GM19395 (cell line): Measurements from ENCODE around the gene PARD3.

Experiments used
- ATAC-seq: cut with Tn5 transposase; IDR thresholded peaks from one replicate; pipeline ENCODE4 v1.9.1; 2021; ENCODE audit warnings: mild to moderate bottlenecking, moderate library complexity; ENCODE audit not compliant: unreplicated experiment

The PARD3 gene

GRCh38 chr10:34551295-34551694 lies 263.8 kb downstream of the PARD3 start:
- ATAC-seq, result no peak

DNA sequence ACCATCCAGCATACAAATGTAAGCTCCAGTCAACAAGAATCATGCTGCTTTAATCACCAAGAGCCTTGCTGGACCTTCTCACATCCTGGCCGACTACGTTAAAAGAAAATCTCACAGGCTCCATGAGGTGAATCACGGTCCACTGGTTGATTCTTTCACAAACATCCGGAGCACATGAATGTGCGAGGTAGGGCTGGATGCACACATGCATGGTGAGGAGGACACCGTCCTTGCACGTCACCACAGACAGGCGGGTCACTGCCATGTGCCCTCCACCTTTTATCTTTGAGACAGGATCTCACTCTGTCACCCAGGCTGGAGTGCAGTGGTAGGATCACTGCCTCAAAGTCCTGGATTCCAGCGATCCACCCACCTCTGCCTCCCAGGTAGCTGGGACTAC lies 265.1 kb downstream of the PARD3 start:
- ATAC-seq, result no peak

- no peak for ATAC-seq
Observed at GRCh38 chr10:34549001-34549400, 266.1 kb downstream of the PARD3 start.

- ATAC-seq, result no peak
Observed at GRCh38 chr10:34548466-34548865, 266.6 kb downstream of the PARD3 start.

DNA sequence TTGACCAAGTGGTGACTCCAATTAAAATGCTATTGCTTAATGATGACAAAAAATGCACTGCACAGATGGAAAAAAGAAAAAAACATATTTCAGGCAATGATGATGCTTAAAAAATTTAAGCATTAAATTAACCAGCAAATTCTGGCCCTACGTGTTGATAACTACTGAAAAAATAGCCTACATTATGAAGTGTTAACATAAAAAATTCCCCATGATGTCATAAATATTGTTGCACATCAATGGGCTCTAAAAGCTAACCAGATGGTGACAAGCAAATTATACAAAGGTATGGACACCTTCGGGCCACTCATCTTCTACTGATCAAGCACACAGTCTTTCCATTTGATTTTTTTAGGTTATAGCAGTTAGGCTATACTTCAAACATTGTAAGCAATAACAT lies 267.4 kb downstream of the PARD3 start:
- no peak for ATAC-seq

DNA sequence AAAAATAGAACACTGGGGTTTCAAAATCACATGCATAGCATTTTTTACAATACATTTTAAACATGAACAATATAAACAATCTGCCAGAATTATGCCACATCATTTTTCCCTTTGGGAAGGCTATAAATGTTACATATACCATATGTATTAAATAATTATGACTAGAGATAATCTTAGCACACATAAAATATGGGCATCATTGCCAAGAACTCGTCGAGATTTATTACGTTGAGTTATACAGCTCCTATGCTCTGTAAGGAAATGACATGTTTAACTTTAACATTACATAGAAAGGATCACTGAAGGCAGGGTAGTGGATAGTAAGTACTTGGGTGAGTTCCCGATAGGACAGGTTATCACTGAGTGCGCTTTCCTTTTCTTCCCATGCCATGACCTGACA lies 267.8 kb downstream of the PARD3 start:
- ATAC-seq, result no peak

- no peak for ATAC-seq
Observed at GRCh38 chr10:34544400-34544799, 270.7 kb downstream of the PARD3 start.

GRCh38 chr10:34543716-34544115 lies 271.4 kb downstream of the PARD3 start:
- ATAC-seq, result no peak

DNA sequence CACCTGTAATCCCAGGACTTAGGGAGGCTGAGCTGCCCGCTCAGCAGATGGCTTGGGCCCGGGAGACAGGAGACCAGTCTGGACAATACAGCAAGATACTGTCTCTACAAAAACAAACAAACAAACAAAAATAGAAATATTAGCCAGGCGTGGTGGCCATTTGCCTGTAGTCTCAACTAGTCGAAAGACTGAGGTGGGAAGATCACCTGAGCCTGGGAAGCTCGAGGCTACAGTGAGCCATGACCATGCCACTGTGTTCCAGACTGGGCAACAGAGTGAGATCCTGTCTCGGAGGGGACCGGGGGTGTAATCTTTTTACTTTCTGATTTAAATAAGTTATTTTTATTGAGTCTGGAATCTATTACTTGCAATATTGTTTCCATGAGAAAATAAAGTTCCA lies 274.6 kb downstream of the PARD3 start:
- ATAC-seq, result no peak

GRCh38 chr10:34539533-34540315 lies 275.4 kb downstream of the PARD3 start:
- ATAC-seq, result peak; percentile 49

DNA sequence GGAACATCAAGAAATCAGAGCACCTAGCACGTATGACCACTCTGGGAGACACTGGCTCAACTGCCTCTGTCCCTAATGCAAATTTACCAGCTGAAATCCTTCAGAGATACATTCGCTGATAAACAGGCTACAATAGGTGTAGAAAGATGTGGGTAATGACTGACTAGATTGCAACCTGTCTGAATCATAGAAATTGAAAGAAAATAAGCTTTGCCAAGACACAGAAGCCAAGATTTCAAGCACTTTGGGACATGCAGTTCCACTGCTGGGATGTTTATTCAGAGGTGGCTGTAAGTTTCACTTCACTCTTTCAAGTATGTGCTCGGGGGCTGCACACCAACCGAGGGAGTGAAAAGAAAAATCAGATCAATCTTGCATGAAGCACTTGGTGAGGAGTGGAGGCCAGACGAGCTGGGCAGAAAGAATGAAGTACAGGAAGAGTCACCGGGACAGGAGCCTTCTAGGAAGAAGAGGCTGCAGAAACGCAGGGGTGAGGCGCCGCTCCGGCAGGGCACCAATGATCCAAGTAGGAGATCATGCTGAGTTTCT lies 276.7 kb downstream of the PARD3 start:
- ATAC-seq, result peak; percentile 52

DNA sequence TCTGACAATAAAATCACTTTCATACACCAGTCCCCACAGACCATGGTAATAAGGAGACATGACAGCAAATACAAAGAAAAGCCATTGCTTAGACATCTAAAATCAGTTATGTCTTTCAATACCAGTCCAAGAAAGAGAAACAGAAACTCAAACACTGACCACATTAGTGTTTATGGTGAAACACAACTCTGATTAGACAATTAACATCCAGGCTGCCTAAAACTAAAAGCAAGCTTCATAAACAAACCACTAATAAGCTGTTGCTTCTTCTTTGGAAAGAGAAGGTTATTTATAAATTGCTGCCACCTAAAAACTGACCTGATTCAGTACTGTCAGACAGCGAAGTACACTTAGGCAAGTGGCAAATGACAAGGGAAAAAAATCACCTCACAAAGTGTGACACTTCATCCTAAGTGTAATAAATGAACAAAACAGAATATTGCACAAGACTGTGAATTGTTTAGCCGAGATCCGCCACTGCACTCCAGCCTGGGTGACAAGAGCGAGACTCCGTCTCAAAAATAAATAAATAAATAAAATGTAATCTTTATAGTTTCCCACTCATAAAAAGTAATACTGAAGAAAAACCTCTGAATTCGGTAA lies 277.4 kb downstream of the PARD3 start:
- peak; percentile 80 for ATAC-seq

DNA sequence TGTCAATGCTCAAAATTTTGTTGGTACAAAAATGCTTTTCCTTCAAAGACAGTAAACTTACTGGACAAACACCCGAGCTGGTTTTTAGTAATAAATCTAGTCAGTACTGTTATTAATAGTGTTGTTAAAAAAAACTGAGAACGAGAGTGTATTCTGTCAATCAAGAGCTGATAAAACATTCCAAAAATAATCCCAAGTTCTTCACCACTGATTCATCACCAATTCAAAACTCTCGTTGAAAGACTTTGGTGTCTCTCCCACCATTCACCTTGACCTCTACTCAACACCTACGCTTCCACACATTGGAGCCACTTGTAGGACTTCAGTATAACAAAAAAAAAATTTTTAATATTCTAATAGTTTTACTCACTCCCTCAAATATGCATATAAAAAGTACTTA lies 279.2 kb downstream of the PARD3 start:
- ATAC-seq, result no peak

- no peak for ATAC-seq
Observed at GRCh38 chr10:34530778-34531177, 284.3 kb downstream of the PARD3 start.

GRCh38 chr10:34528320-34528719 lies 286.8 kb downstream of the PARD3 start:
- peak; percentile 68 for ATAC-seq

- no peak for ATAC-seq
Observed at GRCh38 chr10:34526758-34527730, 288.1 kb downstream of the PARD3 start.

- ATAC-seq, result no peak
Observed at GRCh38 chr10:34526186-34526585, 288.9 kb downstream of the PARD3 start.

DNA sequence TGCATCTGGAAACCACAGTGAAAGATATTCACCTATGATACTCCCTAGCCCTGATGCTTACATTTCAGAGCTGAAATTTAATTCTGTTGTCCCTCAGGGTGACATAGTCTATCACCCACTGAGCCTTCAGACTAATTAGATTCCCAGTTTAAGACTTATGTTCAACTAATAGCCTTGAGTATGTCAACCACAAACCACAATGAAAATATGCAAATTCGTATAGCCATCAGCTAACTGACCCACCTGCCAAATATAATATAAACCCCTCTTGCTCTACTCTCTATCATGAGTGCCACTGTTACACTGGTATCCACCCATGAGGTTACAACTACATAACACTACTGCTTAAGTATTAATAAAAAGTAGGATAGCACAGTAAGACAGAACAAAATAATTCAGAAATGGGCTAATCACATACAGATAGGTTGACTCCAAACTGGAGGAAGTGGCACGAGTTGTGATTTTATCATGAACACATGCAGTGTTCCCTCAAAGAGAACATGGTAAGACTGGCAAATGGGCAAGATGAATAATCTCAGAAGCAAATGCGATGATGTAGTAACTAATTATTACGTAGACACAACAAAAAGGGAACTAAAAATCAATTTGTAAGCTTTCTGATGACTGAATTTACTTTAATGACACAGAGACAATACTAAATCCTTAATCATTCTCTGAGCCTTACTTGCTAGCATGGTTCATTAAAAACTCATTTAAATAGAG lies 290.6 kb downstream of the PARD3 start:
- no peak for ATAC-seq

DNA sequence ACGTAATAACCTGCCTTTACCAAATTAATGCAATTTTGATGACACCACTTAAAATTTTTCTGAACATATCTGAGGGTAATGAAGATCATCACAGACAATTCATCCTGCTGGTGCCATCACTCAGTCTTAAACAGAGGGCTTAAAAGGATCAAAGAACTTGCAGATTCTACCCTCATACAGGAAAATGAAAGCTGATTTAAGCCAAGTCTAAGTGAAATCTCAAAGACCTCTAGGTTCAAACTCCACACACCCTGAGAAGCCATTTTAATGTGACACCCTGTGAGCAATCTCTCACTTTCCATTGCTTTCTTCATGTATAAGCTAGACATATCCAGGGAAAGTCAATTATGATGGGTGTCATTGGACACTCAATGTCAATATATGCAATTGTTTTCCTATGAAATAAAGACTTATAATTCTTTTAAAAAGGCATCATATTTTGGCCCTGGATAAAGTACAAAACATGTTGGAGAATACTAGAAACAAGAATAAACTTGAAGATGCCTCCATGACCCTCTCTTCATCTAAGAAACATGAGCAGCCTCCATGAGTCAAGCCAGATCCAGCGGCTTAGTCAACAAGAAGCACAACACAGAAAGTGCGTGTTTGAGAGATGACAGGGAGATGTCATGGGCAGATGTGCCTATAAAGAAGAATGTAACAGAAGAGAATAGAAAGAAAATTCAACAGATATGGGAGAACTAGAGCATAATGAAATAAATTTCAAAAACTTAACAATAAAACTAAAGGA lies 291.9 kb downstream of the PARD3 start:
- ATAC-seq, result no peak

DNA sequence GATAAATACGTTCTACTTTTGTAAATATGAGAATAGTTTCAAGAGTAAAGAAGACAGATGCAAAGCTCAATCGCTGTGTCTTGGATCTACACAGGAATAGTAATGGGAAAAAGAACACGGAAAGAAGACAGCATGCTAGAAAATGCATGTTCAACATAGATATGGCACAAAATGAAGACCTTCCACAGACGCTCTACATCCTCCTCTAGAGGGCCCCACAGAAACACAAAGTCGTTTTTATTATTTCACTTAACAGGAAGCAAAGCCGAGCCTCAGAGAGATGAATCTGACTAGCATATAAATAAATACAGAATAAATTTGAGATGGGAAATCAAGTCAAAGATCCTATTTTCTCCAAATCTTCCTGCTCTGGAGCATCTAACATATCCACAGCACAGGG lies 292.6 kb downstream of the PARD3 start:
- peak; percentile 64 for ATAC-seq
